Body of pancreas (tissue), 4 donors: ENCODE data around the gene VWA8.

Experiments used
- POLR2A ChIP-seq, 3 donors: fragments of 450-650 bp; IDR thresholded peaks; one replicate each; pipeline ENCODE4 v1.6.1; 2016; ENCODE audit warnings: antibody characterized with exemption in 3 of 3, mild to moderate bottlenecking in 2 of 3
- TF ChIP-seq, protein P1 (sequence below), 7 experiments: fragments of 450-650 bp in 4 of 7; fragments of 200-600 bp in 3 of 7; sonication (generic) in 3 of 7; IDR thresholded peaks; one replicate each; pipeline ENCODE4 v1.5.1; 2016 to 2019; ENCODE audit warnings: antibody characterized with exemption in 7 of 7

DNA sequence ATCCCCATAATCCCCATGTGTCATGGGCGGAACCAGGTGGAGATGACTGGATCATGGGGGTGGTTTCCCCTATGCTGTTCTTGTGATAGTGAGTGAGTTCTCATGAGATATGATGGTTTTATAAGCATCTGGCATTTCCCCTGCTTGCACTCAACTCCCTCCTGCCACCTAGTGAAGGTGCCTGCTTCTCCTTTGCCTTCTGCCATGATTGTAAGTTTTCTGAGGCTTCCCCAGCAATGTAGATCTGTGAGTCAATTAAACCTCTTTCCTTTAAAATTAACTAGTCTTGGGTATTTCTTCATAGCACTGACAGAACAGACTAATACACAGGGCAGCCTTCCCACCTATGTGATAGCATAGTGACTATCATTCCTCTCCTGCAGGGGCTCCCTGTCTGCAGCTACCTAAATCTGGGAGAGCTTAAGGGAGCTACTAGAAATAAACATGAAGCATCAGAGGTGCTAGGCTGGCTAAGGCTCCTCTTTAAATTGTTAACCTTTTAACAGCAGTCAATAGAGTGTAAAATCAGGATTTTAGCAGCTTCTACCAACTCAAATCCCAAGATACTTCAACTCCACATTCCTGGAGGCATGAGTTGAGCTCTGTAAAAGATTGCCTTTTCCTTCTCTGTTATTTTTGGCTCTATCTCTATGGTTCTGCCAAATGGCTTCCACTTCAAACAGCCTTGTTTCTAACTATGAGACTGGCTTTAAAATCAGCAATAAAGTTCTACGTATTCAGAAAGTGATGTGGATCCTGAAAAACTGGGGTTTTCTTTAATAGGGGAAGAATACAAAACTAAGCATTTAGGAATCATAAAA, 112.3 kb downstream of the VWA8 start:
- TF ChIP-seq POLR2A (IDR thresholded peaks at IDR 0.05) = no peak
- TF ChIP-seq, protein P1, sequence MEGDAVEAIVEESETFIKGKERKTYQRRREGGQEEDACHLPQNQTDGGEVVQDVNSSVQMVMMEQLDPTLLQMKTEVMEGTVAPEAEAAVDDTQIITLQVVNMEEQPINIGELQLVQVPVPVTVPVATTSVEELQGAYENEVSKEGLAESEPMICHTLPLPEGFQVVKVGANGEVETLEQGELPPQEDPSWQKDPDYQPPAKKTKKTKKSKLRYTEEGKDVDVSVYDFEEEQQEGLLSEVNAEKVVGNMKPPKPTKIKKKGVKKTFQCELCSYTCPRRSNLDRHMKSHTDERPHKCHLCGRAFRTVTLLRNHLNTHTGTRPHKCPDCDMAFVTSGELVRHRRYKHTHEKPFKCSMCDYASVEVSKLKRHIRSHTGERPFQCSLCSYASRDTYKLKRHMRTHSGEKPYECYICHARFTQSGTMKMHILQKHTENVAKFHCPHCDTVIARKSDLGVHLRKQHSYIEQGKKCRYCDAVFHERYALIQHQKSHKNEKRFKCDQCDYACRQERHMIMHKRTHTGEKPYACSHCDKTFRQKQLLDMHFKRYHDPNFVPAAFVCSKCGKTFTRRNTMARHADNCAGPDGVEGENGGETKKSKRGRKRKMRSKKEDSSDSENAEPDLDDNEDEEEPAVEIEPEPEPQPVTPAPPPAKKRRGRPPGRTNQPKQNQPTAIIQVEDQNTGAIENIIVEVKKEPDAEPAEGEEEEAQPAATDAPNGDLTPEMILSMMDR (IDR thresholded peaks at IDR 0.05) = peak in 1 of 7 experiments; percentile 6
